IPS-18a (cell line): Measurements from ENCODE around the gene NFIB.

Source experiments
- H3K27ac ChIP-seq: one replicate; pipeline ENCODE4 v1.5.1; 2013; ENCODE audit warnings: low read length
- H3K27me3 ChIP-seq: one replicate; pipeline ENCODE4 v1.6.1; 2013; ENCODE audit warnings: mild to moderate bottlenecking, low read length; ENCODE audit not compliant: control insufficient read depth, insufficient read depth
- H3K36me3 ChIP-seq: one replicate; pipeline ENCODE4 v1.6.1; 2013; ENCODE audit warnings: low read depth, low read length; ENCODE audit not compliant: control insufficient read depth
- H3K4me1 ChIP-seq: one replicate; pipeline ENCODE4 v1.6.1; 2013; ENCODE audit warnings: low read depth, low read length; ENCODE audit not compliant: control insufficient read depth
- H3K4me3 ChIP-seq: one replicate; pipeline ENCODE4 v1.5.1; 2013; ENCODE audit warnings: low read length
- H3K9ac ChIP-seq: one replicate; pipeline ENCODE4 v1.6.1; 2013; ENCODE audit warnings: mild to moderate bottlenecking, low read length, moderate library complexity
- H3K9me3 ChIP-seq: one replicate; pipeline ENCODE4 v1.6.1; 2013; ENCODE audit warnings: low read depth, low read length; ENCODE audit not compliant: control insufficient read depth

The NFIB gene

DNA sequence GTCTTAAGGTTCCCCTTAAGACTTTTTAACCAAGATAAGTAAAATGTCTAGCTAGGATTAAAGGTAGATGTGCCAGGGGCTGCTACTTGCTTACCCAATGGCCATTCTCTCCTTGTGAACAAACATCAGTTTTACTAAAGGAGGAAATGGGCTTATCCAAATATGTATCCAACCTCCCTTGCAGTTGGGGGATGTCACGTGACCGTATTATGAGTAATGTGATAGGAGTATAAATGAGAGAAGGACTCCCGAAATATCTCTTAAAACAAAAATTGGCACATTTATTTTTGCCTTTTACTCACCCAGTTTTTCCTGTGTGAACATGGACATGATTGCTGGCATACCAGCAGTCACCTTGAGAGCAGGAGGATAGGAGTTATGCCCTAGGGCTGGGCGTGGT is 247.9 kb downstream of the NFIB start:
- Histone ChIP-seq H3K36me3 (no peaks in the 10 kb centered on the region), H3K27ac (no peak overlapping the region), H3K9ac (no peak overlapping the region), H3K9me3 (no peaks in the 10 kb centered on the region), H3K27me3 (no peaks in the 10 kb centered on the region), H3K4me1 (no peaks in the 10 kb centered on the region), H3K4me3 (no peak overlapping the region)

DNA sequence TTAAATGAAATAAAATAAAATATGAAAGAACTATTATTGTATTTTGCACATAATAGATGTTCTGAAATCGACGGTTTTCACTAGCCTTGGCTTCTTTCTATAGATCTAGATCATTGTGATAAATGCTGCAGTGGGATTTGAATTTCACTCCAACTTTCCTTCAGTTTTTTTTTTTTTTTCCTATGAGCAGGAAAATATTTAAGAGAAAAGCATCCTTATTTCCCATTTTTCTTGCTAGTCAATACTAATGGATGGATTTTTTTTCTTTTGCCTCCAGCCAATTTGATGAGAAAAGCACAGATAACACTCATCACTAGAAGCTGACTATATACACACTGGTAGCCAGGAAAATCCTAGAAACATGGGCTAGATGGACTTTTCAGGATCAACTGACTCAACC is 249.0 kb downstream of the NFIB start:
- H3K9me3 ChIP-seq = no peaks in the 10 kb centered on the region
- H3K27me3 ChIP-seq = no peaks in the 10 kb centered on the region
- no peak overlapping the region for H3K4me3 ChIP-seq
- no peaks in the 10 kb centered on the region for H3K36me3 ChIP-seq
- no peak overlapping the region for H3K9ac ChIP-seq
- H3K4me1 ChIP-seq = no peaks in the 10 kb centered on the region
- no peak overlapping the region for H3K27ac ChIP-seq

DNA sequence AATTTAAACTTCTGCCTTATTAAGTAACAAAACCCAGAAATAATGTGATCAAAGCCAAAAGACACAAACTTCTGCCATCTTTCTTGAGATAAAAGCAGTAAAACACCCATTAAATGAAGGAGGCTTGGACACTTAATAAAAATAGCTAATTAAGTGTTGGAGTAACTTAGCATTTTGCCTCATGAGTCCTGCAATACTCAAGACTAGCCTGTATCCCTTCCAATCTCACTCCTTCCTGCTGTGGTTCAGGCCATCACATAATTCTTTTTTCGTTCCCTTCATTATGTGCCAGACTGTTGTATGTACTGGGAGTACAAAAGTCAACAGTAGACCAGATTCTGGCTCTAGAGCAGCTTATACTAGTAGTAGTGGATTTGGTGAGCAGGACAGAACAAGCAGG is 250.2 kb downstream of the NFIB start:
- Histone ChIP-seq H3K4me3 (no peak overlapping the region), H3K36me3 (no peaks in the 10 kb centered on the region), H3K27me3 (no peaks in the 10 kb centered on the region), H3K27ac (no peak overlapping the region), H3K4me1 (no peaks in the 10 kb centered on the region), H3K9ac (no peak overlapping the region), H3K9me3 (no peaks in the 10 kb centered on the region)

DNA sequence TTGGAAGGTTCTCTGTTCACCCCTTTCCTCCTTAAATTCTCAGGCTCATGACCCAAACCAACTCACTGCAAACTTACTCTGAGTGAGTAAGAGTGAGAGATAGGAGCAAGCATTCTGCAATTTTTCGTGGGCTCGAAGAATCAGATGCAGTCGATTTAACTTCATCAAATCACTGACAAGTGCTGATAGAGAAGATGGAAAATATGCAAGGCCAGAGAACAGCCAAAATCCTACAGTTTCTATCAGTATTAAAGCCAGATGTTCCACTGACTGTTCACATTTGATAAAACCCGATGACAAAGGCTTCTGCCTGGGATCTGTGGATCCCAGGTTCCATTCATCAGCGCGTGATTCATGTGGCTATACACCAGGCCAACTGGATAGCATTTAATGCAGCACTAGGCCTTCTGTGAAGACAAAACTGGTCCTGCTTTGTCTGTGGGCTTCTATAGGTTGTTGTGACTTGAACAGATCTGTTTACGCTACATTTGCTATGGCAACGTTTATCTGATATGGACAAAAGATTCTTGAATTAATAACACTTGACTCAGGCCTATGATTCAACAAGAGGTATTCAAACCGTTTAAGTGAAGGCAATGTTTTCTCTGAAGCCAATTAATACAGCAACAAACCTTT is 251.2 kb downstream of the NFIB start:
- no peaks in the 10 kb centered on the region for H3K36me3 ChIP-seq
- H3K9me3 ChIP-seq = no peaks in the 10 kb centered on the region
- no peaks in the 10 kb centered on the region for H3K4me1 ChIP-seq
- H3K27ac ChIP-seq = no peak overlapping the region
- no peak overlapping the region for H3K9ac ChIP-seq
- no peak overlapping the region for H3K4me3 ChIP-seq
- H3K27me3 ChIP-seq = no peaks in the 10 kb centered on the region

DNA sequence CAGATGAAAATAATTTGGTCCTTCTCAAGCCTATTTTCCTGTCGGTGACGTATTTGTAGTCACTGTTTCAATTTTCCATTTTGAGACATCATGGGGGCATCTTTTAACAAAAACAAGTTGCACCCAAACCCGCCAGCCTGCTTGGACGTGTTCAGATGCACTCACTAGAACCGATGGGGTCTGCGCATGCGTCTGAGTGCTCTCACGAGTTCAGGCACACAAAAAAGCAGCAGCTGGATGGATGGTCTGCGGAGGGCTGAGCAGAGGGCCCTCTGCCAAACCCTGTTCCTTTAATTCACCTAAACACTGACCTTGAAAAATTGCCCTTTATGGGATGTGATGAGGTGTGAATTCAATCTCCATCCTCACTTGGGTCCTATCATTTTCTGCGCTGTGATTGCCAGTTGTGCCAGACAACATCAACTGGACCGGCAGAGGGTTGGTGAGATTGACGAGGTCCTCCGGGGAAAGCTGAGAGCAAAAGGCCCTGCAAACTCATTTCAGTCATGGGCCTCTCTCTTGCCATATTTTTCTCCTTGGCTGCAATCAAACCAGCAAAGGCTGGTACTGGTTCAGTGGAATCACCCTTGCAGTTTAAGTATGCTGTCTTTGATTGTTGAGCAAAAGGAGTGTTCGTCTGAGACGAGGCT is 251.9 kb downstream of the NFIB start:
- no peak overlapping the region for H3K4me3 ChIP-seq
- H3K9ac ChIP-seq = no peak overlapping the region
- no peaks in the 10 kb centered on the region for H3K4me1 ChIP-seq
- no peak overlapping the region for H3K27ac ChIP-seq
- H3K9me3 ChIP-seq = no peaks in the 10 kb centered on the region
- H3K36me3 ChIP-seq = no peaks in the 10 kb centered on the region
- no peaks in the 10 kb centered on the region for H3K27me3 ChIP-seq

DNA sequence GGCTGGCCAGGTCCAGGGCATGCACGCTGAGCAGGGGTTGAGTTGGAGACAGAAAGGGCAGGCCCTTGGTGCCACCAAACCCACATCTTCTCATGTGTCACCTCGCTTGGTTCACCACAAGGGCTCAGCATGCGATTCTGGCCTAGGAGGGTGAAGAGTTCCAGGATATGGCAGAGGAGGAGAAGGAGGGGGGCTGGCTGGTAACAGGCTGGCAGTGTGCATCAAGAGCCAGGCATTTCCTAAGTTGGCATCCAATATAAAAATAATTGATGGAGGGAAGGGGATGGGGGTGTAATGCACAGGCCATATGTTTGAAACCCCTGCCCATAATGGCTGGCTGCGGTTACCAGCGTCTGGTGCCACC is 255.6 kb downstream of the NFIB start:
- no peak overlapping the region for H3K27ac ChIP-seq
- H3K4me3 ChIP-seq = no peak overlapping the region
- no peaks in the 10 kb centered on the region for H3K36me3 ChIP-seq
- no peaks in the 10 kb centered on the region for H3K27me3 ChIP-seq
- peaks cover 6% of the 10 kb centered on the region for H3K4me1 ChIP-seq
- H3K9me3 ChIP-seq = no peaks in the 10 kb centered on the region
- no peak overlapping the region for H3K9ac ChIP-seq

DNA sequence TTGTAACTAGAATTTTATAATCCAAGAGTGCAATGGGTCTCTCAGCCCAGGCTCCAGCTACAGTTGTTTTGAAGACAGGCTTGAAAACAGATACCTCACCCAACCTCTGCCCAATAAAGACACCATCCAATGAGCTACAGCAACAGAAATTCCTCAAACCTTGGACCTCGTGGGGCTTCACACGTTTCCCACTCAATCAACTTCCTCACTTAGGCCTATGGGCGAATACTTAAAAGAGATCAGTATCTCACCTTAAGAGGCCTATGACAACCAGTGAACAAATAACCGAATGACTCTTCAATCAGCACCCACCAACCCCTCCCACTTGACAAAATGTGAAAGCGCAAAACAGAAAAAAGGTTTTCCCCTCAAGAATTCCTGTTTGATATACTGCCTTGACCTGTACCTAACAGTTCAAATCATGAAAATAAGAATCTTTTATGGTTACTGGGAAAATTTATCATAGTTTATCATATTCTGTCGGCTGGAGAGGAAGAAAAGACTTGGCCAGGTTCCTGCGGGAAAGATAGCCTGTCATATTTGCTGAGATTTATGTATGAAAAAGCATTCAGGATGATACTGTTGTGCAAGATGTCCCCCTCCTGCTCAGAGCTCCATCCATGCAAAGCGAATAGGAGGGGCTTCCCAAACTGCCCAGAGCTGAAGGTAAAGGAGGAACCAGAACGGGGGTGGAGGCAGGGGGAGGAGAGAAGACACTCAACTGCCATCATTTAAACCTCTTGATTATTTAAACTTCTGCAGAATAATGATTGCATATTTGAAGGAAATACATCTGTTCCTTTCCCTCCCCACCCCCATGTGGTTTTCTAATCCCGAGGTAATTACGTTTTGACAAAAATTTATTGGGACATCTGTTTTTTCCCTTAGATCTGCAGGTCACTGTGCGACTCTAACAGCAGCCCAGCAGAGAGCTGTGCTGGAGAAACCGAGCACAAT is 256.3 kb downstream of the NFIB start:
- Histone ChIP-seq H3K9me3 (no peaks in the 10 kb centered on the region), H3K4me1 (peaks cover 6% of the 10 kb centered on the region), H3K9ac (no peak overlapping the region), H3K27me3 (no peaks in the 10 kb centered on the region), H3K27ac (no peak overlapping the region), H3K36me3 (no peaks in the 10 kb centered on the region), H3K4me3 (no peak overlapping the region)

DNA sequence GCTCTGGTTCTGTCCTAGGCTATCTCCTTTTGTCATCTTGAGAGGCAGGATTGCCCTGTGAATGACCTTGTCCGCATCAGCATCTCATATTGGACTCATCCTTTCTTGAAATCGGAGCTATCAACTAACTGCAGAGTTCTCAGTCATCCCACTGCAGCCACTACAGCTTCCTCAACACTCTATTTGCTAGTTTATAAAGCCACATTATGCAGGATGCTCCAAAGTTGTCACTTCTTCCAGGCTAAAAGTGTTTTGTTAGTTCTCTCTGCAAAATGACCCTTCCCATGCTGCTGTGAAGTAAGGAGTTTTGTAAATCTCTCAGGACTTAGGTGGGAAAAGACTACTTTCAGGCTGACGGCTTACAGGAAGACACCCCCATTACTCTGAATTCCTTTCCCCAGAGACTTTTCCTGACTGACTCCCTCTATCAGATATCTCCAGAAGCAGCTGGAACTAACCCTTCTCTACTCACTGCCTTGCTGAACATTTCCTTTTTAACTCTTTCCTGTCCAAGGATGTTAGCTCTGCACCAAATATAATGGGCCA is 257.6 kb downstream of the NFIB start:
- no peaks in the 10 kb centered on the region for H3K27me3 ChIP-seq
- no peaks in the 10 kb centered on the region for H3K36me3 ChIP-seq
- no peak overlapping the region for H3K9ac ChIP-seq
- H3K27ac ChIP-seq = no peak overlapping the region
- no peak overlapping the region for H3K4me3 ChIP-seq
- H3K4me1 ChIP-seq = peaks cover 6% of the 10 kb centered on the region
- H3K9me3 ChIP-seq = no peaks in the 10 kb centered on the region

DNA sequence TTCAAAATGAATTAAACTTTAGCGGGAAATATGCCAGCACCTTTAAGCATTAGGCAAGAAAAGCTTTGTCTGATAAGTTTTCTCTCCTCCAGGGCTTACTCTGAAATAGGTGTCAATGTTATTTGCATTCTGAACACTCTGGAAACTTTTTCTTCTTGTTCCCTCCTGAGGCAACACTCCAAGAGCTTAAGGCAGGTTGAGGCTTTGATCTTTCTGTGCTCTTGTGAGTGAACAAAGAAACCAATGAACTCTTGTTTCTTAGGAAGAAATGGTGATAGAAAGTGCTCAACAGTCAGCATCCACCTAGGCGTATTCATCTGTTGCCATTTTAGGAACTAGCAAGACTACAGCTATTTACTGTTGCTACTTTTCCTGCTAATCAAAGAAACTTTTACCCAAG is 259.8 kb downstream of the NFIB start:
- no peak overlapping the region for H3K27ac ChIP-seq
- no peaks in the 10 kb centered on the region for H3K27me3 ChIP-seq
- H3K36me3 ChIP-seq = no peaks in the 10 kb centered on the region
- H3K9me3 ChIP-seq = no peaks in the 10 kb centered on the region
- H3K4me3 ChIP-seq = no peak overlapping the region
- H3K9ac ChIP-seq = no peak overlapping the region
- peaks cover 6% of the 10 kb centered on the region for H3K4me1 ChIP-seq

DNA sequence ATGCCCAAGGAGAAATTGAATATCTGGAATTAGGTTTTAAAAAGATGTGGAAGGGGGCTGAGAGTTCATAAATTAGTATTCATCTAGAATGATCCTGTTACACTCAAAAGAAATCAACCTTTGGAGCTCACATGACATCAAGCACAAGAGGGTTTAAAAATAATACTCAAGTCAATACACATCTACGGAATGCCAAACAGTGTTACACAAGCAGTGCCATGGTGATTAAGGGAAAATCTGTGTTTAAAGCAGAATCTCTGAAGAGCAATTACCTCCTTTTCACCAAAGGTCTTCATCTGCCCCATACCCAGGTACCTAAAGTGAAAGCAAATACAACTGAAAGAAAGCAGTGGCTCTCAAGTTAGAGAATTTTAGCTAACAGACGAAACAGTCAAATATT is 261.6 kb downstream of the NFIB start:
- no peak overlapping the region for H3K27ac ChIP-seq

DNA sequence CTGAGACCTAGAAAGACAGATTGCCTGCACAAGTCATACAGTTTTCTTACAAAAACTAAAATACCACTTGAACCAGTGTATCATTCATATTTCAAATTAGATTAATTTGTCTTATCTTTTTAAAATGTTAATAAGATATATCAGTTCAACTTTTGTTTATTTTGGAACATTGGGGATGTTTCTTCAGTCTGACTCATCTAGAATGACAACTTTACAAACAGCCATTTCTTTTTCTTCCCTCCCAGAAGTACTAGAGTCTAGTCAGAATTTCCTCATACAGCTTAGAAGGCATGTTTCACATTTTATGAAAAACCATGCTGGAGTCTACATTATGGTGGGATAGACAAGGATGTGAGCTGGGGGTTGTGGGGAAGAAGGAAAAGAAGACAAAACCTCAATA is 262.5 kb downstream of the NFIB start:
- Histone ChIP-seq H3K36me3 (no peaks in the 10 kb centered on the region), H3K4me1 (peaks cover 3% of the 10 kb centered on the region), H3K9me3 (no peaks in the 10 kb centered on the region), H3K4me3 (no peak overlapping the region), H3K27me3 (no peaks in the 10 kb centered on the region), H3K27ac (no peak overlapping the region), H3K9ac (no peak overlapping the region)

More for the DNA sequence above, 261.6 kb downstream of the NFIB start:
- H3K4me3 ChIP-seq = no peak overlapping the region
- no peaks in the 10 kb centered on the region for H3K9me3 ChIP-seq
- no peaks in the 10 kb centered on the region for H3K36me3 ChIP-seq
- no peaks in the 10 kb centered on the region for H3K27me3 ChIP-seq
- H3K9ac ChIP-seq = no peak overlapping the region
- peaks cover 6% of the 10 kb centered on the region for H3K4me1 ChIP-seq
